Measurements from ENCODE around the gene DLG2. TPM values are rescaled to one million over a fixed set of nuclear protein-coding genes. Genes with fewer than 3 reads are reported as not detected.
"Not testable (repeated sequence)": the region's sequence is repeated elsewhere in the genome, so short reads cannot be mapped to it uniquely, and the experiment has no call there.

DLG2 gene
- total and polyA plus RNA-seq, 2 of the 8 experiments (the other 6 are each of a cell fraction or from before 2014, with no cell fraction given) = 1.7 to 14.3 TPM

- H3K4me3 ChIP-seq (ENCODE audit: extremely low read depth in 1 of 4, insufficient read depth in 2 of 4, low read depth in 3 of 4, low read length in 4 of 4); DNase-seq (ENCODE audit: low read depth in 1 of 2, low spot score in 2 of 2); H3K4ac ChIP-seq (replicated peaks; ENCODE audit: insufficient read length, low read depth, low read length); H3K18ac ChIP-seq (ENCODE audit: extremely low read depth, low read length); CTCF ChIA-PET (ENCODE audit: partially characterized antibody); H4K8ac ChIP-seq (ENCODE audit: extremely low read depth, insufficient read depth, low read length); H4K5ac ChIP-seq (ENCODE audit: insufficient read length, low read depth, low read length); H2BK15ac ChIP-seq (ENCODE audit: low read length); H2AK5ac ChIP-seq (ENCODE audit: low read depth, low read length); H2BK12ac ChIP-seq (ENCODE audit: low read depth, low read length); FAIRE-seq; H3K4me1 ChIP-seq (replicated peaks in 1 of 4; ENCODE audit: control insufficient read depth in 3 of 4, insufficient read depth in 4 of 4, low read length in 3 of 4); H3K14ac ChIP-seq (ENCODE audit: insufficient read length); H3K27me3 ChIP-seq (replicated peaks in 1 of 4; ENCODE audit: control insufficient read depth in 3 of 4, extremely low read depth in 1 of 4, insufficient read depth in 3 of 4, low read length in 3 of 4); POLR2A ChIA-PET (ENCODE audit: partially characterized antibody); H2AFZ ChIP-seq (ENCODE audit: low read length); H3K79me1 ChIP-seq (ENCODE audit: low read depth, low read length); H3K36me3 ChIP-seq (ENCODE audit: control insufficient read depth in 2 of 4, insufficient read depth in 4 of 4, low read length in 3 of 4); H2BK120ac ChIP-seq (replicated peaks; ENCODE audit: low read depth, low read length); H2BK5ac ChIP-seq (ENCODE audit: low read depth, low read length); H3K56ac ChIP-seq (replicated peaks; ENCODE audit: insufficient read length, low read depth, low read length); H3K9ac ChIP-seq (replicated peaks in 1 of 4; ENCODE audit: extremely low read depth in 1 of 4, low read depth in 3 of 4, low read length in 3 of 4); H4K20me1 ChIP-seq (replicated peaks in 1 of 2; ENCODE audit: control insufficient read depth in 1 of 2, insufficient read depth in 2 of 2, low read length in 2 of 2); H3K27ac ChIP-seq (ENCODE audit: low read depth, low read length); H4K91ac ChIP-seq (replicated peaks; ENCODE audit: insufficient read length, low read length); H3K23me2 ChIP-seq (ENCODE audit: low read depth, low read length); H2BK20ac ChIP-seq (ENCODE audit: low read length); H3K4me2 ChIP-seq (ENCODE audit: insufficient read depth in 1 of 2, low read depth in 2 of 2, low read length in 2 of 2); H3K9me3 ChIP-seq (ENCODE audit: insufficient read depth in 2 of 2, low read depth in 1 of 2, low read length in 1 of 2); H3K23ac ChIP-seq (ENCODE audit: insufficient read length); H3K79me2 ChIP-seq (ENCODE audit: control insufficient read depth in 1 of 2, insufficient read depth in 2 of 2, low read length in 2 of 2): not testable (repeated sequence)
- WGBS, 2 experiments (ENCODE audit: extremely low coverage in 1 of 2, insufficient coverage in 1 of 2, insufficient read length in 1 of 2, insufficient replicate concordance in 2 of 2, low coverage in 1 of 2, low lambda C conversion rate in 2 of 2, missing lambda C conversion rate in 1 of 2) = 89% methylated on average over 3 of the region's 3 CpGs; no CpG with 5 or more reads in 1 of the 2 experiments
Observed at GRCh38 chr11:84987686-84988187, 639.4 kb downstream of the DLG2 start.
